Activated naive CD8-positive, alpha-beta T cell (primary cell): Measurements from ENCODE around the gene SERPINH1.

ENCODE experiments used
- H3K27ac Mint-ChIP-seq: one replicate; pipeline ENCODE4 v1.8.0; 2021; ENCODE audit warnings: mixed read lengths
- H3K27me3 Mint-ChIP-seq: one replicate; pipeline ENCODE4 v1.8.0; 2021; ENCODE audit warnings: mixed read lengths
- H3K36me3 Mint-ChIP-seq: one replicate; pipeline ENCODE4 v1.8.0; 2021; ENCODE audit warnings: mixed read lengths
- H3K4me1 Mint-ChIP-seq: one replicate; pipeline ENCODE4 v1.8.0; 2021; ENCODE audit warnings: low read depth, mixed read lengths
- H3K4me3 Mint-ChIP-seq: one replicate; pipeline ENCODE4 v1.8.0; 2021; ENCODE audit warnings: mild to moderate bottlenecking, mixed read lengths
- H3K9me3 Mint-ChIP-seq: one replicate; pipeline ENCODE4 v1.8.0; 2021; ENCODE audit warnings: low read depth, mixed read lengths

SERPINH1 gene

DNA sequence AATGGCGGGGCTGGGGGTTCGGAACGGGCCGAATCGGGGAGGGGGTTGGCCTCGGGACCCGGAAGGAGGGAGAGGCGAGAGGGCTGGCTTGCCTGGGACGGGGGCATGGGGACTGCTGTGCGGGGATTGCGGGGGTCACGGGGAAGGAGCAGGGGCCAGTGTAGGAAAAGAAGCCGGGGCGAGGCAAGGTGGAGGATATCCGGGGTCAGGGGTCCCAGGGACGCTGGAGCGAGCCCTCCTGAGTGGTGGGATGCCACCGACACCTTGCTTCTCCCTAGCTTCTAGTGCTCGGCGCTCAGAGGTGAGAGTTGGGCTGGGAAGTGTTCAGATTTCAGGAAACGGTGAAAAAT lies 35.9 kb upstream of the SERPINH1 start:
- Mint-ChIP-seq H3K9me3 (no peaks in the 10 kb centered on the region), H3K27ac (peak overlapping the region; percentile 22), H3K4me1 (peaks cover 21% of the 10 kb centered on the region), H3K36me3 (no peaks in the 10 kb centered on the region), H3K4me3 (peak overlapping the region; percentile 82), H3K27me3 (no peaks in the 10 kb centered on the region)

- Mint-ChIP-seq H3K27me3 (no peaks in the 10 kb centered on the region), H3K4me1 (peaks cover 26% of the 10 kb centered on the region), H3K36me3 (no peaks in the 10 kb centered on the region), H3K9me3 (no peaks in the 10 kb centered on the region), H3K4me3 (peak overlapping the region; percentile 82), H3K27ac (peak overlapping the region; percentile 58)
Measured at GRCh38 chr11:75527130-75527529, 34.9 kb upstream of the SERPINH1 start.

DNA sequence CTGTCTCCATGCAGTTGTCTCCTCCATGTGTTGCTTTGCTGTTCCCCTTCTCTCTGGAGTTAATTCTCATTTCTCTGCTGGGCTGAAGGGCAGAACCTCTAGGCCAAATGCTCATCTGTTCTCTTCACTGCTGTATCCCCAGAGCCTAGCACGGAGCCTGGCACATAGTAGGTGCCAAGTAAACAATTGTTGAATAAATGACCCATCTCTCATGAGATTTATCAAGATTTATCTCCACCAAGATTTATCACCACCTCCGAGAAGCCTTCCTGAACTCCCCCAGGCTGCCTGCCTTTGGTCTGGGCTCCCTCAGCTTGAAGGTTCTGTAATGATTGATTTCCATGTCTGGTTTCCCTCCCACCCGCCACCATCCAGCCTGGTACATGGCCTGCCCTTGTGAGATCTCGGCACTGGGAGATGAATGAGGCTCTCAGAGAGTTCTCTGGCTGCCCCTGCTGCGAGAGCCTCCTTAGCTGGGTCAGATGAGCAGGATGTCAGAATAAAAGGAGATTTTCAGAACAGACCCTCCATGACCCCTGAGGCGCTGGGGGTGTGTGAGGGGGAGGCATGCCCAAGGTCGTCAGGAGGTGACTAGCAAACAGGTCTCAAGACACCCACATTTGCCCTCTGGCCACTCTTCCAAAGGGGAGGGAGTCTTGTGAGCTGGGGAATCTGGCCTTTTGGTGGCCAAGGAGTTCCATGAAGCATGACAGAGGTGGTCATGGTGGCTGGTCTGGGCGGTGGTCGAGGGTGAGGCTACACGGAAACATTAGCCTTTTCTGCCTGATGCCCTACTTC lies 33.9 kb upstream of the SERPINH1 start:
- no peak overlapping the region for H3K27ac Mint-ChIP-seq
- H3K4me3 Mint-ChIP-seq = peak overlapping the region; percentile 82
- no peaks in the 10 kb centered on the region for H3K27me3 Mint-ChIP-seq
- no peaks in the 10 kb centered on the region for H3K36me3 Mint-ChIP-seq
- H3K9me3 Mint-ChIP-seq = no peaks in the 10 kb centered on the region
- peaks cover 29% of the 10 kb centered on the region for H3K4me1 Mint-ChIP-seq

GRCh38 chr11:75530577-75530976 lies 31.5 kb upstream of the SERPINH1 start:
- Mint-ChIP-seq H3K27ac (no peak overlapping the region), H3K9me3 (no peaks in the 10 kb centered on the region), H3K4me1 (peaks cover 16% of the 10 kb centered on the region), H3K36me3 (no peaks in the 10 kb centered on the region), H3K27me3 (no peaks in the 10 kb centered on the region), H3K4me3 (no peak overlapping the region)

DNA sequence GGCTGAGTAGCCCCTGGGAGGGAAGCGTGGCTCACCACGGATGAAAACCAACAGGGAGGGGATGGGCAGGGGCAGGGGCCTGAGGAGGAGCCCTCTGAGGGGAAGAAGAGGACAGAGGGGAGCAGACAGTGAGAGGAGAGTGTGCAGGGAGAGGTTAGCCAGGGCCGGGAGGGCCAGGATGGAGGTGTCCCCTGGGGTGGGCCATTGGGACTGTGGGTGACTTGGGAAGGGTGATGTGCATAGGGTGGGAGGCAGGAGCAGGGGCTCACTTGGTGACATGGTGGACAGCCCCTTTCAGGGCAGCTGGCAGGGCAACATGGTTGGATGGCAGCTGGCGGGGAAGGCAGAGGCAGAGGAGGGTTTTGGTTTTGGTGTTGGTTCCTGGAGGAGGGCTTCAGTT lies 30.7 kb upstream of the SERPINH1 start:
- Mint-ChIP-seq H3K4me1 (peaks cover 15% of the 10 kb centered on the region), H3K4me3 (no peak overlapping the region), H3K27ac (no peak overlapping the region), H3K9me3 (no peaks in the 10 kb centered on the region), H3K27me3 (no peaks in the 10 kb centered on the region), H3K36me3 (no peaks in the 10 kb centered on the region)

DNA sequence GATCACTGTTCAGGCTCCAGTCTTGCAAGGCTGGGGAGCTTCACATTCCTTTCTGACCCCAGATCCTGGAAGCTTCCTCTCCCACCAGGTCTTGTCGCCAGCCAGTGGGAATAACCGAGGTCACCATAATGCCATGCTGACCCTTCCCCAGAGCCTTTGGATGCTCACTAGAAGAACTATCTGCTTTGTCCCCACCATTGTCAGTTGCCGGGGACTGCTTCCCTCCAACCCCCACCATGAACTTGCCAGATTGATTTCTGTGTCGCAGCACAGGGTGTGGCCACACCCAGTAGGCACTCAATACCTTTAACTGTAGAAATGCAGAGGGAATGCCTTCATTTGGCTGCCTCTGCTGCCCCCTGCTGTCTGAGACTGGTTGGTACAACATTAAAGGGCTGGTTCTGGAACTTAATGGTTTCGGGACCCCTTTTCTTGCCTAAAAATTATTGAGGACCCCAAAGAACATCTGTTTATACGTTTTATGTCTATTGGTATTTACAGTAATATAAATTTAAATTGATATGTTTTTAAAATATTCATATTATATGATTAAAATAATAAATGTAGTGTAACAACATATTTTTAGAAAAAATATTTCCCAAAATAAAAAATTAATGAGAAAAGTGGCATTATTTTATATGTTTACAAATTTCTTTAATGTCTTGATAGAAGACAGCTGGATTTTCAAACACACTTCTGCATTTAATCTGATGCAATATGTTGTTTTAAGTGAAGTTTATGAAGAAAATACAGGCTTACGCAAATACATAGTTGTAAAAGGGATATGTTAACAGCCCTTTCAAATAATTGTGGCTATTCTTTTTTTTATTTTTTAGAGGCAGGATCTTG lies 29.6 kb upstream of the SERPINH1 start:
- no peaks in the 10 kb centered on the region for H3K9me3 Mint-ChIP-seq
- H3K36me3 Mint-ChIP-seq = no peaks in the 10 kb centered on the region
- H3K27ac Mint-ChIP-seq = no peak overlapping the region
- H3K4me3 Mint-ChIP-seq = peak overlapping the region; percentile 19
- peaks cover 15% of the 10 kb centered on the region for H3K4me1 Mint-ChIP-seq
- no peaks in the 10 kb centered on the region for H3K27me3 Mint-ChIP-seq

GRCh38 chr11:75533896-75534258 lies 28.2 kb upstream of the SERPINH1 start:
- H3K9me3 Mint-ChIP-seq = no peaks in the 10 kb centered on the region
- H3K27ac Mint-ChIP-seq = no peak overlapping the region
- no peaks in the 10 kb centered on the region for H3K36me3 Mint-ChIP-seq
- no peak overlapping the region for H3K4me3 Mint-ChIP-seq
- peaks cover 22% of the 10 kb centered on the region for H3K4me1 Mint-ChIP-seq
- H3K27me3 Mint-ChIP-seq = no peaks in the 10 kb centered on the region

DNA sequence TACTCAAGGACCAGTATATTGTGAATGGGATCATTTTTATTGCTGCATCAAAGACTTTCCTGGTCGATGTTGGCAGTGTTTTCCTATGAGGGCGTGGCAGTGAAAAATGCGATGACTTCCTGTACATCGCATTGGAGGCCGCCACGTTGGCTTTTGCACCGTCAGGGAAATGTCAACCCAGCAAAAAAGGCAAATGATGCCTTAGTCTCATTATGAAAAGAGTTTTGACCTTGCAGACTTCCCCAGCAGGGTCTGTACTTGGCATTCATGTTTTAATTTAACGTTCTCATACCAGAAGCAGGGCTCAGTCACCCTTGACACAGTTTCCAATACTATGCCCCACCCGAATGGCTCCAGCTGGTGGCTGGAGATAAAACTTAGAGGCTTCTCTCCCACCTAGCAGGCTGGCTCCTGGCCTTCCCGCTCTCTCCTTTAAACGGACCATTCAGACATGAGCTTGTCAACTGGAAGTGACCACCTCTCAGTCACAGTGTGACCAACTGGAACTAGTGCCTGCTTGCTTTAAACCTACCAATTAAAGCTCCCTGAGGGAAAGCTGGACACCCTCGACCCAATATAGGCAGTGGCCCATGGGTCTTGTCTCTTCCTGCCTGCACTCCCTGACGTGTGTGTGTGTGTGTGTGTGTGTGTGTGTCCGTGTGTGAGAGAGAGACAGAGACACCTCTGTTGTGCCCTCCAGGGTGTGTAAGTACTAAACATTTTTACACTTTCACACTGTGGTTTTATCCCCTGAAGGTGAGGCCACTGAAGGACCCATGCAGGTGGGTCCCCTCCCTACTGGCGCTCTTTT lies 27.6 kb upstream of the SERPINH1 start:
- Mint-ChIP-seq H3K9me3 (no peaks in the 10 kb centered on the region), H3K27me3 (no peaks in the 10 kb centered on the region), H3K27ac (no peak overlapping the region), H3K4me1 (peaks cover 22% of the 10 kb centered on the region), H3K36me3 (no peaks in the 10 kb centered on the region), H3K4me3 (no peak overlapping the region)

GRCh38 chr11:75535071-75535470 lies 27.0 kb upstream of the SERPINH1 start:
- Mint-ChIP-seq H3K4me1 (peaks cover 22% of the 10 kb centered on the region), H3K4me3 (no peak overlapping the region), H3K9me3 (no peaks in the 10 kb centered on the region), H3K27ac (no peak overlapping the region), H3K27me3 (no peaks in the 10 kb centered on the region), H3K36me3 (no peaks in the 10 kb centered on the region)

GRCh38 chr11:75536786-75537641 lies 25.0 kb upstream of the SERPINH1 start:
- Mint-ChIP-seq H3K4me3 (no peak overlapping the region), H3K27ac (no peak overlapping the region), H3K36me3 (no peaks in the 10 kb centered on the region), H3K27me3 (no peaks in the 10 kb centered on the region), H3K4me1 (peaks cover 18% of the 10 kb centered on the region), H3K9me3 (no peaks in the 10 kb centered on the region)

DNA sequence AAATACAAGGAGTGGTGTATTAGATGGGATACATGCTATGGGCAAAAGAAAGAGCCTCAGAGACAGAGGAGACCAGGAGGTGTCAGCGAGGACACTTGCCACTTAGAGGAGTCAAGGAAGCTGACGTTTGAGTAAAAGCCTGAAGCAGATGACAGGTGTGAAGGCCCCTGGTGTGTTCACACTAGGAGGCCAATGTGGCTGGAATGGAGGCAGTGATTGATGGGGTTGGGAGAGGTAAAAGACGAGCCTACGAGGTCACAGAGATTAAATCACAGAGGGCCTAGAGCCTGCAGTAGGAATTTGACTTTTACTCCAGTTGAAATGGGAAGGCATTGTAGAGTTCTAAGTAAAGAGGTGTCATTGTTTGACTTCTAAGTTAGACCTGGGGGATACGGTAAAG lies 24.3 kb upstream of the SERPINH1 start:
- Mint-ChIP-seq H3K4me3 (no peak overlapping the region), H3K4me1 (peaks cover 15% of the 10 kb centered on the region), H3K27ac (no peak overlapping the region), H3K27me3 (no peaks in the 10 kb centered on the region), H3K36me3 (no peaks in the 10 kb centered on the region), H3K9me3 (no peaks in the 10 kb centered on the region)

GRCh38 chr11:75538150-75538942 lies 23.7 kb upstream of the SERPINH1 start:
- Mint-ChIP-seq H3K36me3 (no peaks in the 10 kb centered on the region), H3K4me3 (no peak overlapping the region), H3K27me3 (no peaks in the 10 kb centered on the region), H3K27ac (peak overlapping the region; percentile 5), H3K9me3 (no peaks in the 10 kb centered on the region), H3K4me1 (peaks cover 15% of the 10 kb centered on the region)

GRCh38 chr11:75539459-75540334 lies 22.4 kb upstream of the SERPINH1 start:
- Mint-ChIP-seq H3K27ac (no peak overlapping the region), H3K36me3 (no peaks in the 10 kb centered on the region)

More at GRCh38 chr11:75539459-75540334, 22.4 kb upstream of the SERPINH1 start:
- Mint-ChIP-seq H3K9me3 (no peaks in the 10 kb centered on the region), H3K4me3 (no peak overlapping the region), H3K27me3 (no peaks in the 10 kb centered on the region), H3K4me1 (peaks cover 12% of the 10 kb centered on the region)
